Ascending aorta (tissue), 2 donors: ENCODE results near the gene SLC16A14. TPM values are rescaled to one million over a fixed set of nuclear protein-coding genes. Genes with fewer than 3 reads are reported as not detected.

Experiments
- DNase-seq, 2 donors: peaks; one replicate each; pipeline ENCODE4 v3.0.0-alpha.2; 2019; ENCODE audit warnings: low spot score in 2 of 2
- H3K27ac ChIP-seq, 2 donors: fragments of 200-600 bp; sonication (generic); one replicate each; pipeline ENCODE4 v1.5.1; 2016 to 2017; ENCODE audit warnings: mild to moderate bottlenecking in 1 of 2
- H3K27me3 ChIP-seq: fragments of 200-600 bp; sonication (generic); one replicate; pipeline ENCODE4 v1.5.1; 2017
- H3K36me3 ChIP-seq, 2 donors: fragments of 200-600 bp; sonication (generic); one replicate each; pipeline ENCODE4 v1.5.1; 2016
- H3K4me1 ChIP-seq, 2 donors: fragments of 200-600 bp; sonication (generic); one replicate each; pipeline ENCODE4 v1.5.1; 2016 to 2017; ENCODE audit warnings: mild to moderate bottlenecking in 1 of 2
- H3K4me3 ChIP-seq, 2 donors: fragments of 200-600 bp; sonication (generic); one replicate each; pipeline ENCODE4 v1.5.1; 2016 to 2017; ENCODE audit warnings: mild to moderate bottlenecking in 1 of 2
- H3K9me3 ChIP-seq, 2 donors: fragments of 200-600 bp; sonication (generic); one replicate each; pipeline ENCODE4 v1.5.1; 2016
- CTCF ChIP-seq, 3 experiments: fragments of 200-600 bp in 2 of 3; fragments of 450-650 bp in 1 of 3; sonication (generic) in 2 of 3; IDR thresholded peaks; one replicate each; pipeline ENCODE4 v1.5.1; 2016 to 2019; ENCODE audit warnings: antibody characterized with exemption in 3 of 3, mild to moderate bottlenecking in 1 of 3, moderate library complexity in 1 of 3
- intact Hi-C: fragments of 100-400 bp; cut with DNase I; formaldehyde crosslinking; loops from one replicate; pipeline ENCODE4 v1.15.1; 2023
- total RNA-seq: library from RNA; depleted of rRNA; stranded (reverse); fragments of >200 nt; gene quantifications from one replicate; pipeline ENCODE4 v1.1.0, GENCODE V29; 2016

SLC16A14 gene
- total RNA-seq, 1 donor from 2014 or later, result 15.8 TPM

GRCh38 chr2:230085201-230085600 lies 16.5 kb upstream of the SLC16A14 start:
- H3K4me1 ChIP-seq, result no peaks in the 10 kb centered on the region
- no peak overlapping the region for H3K4me3 ChIP-seq
- no peak for TF ChIP-seq CTCF (IDR thresholded peaks at IDR 0.05)
- no peak for DNase-seq
- no peaks in the 10 kb centered on the region for H3K36me3 ChIP-seq
- no peaks in the 10 kb centered on the region for H3K9me3 ChIP-seq
- no peaks in the 10 kb centered on the region for H3K27me3 ChIP-seq
- intact Hi-C loops, result no loop called here
- H3K27ac ChIP-seq, result no peak overlapping the region

- Histone ChIP-seq H3K9me3 (no peaks in the 10 kb centered on the region), H3K4me1 (no peaks in the 10 kb centered on the region), H3K4me3 (no peak overlapping the region), H3K27me3 (no peaks in the 10 kb centered on the region), H3K36me3 (no peaks in the 10 kb centered on the region), H3K27ac (no peak overlapping the region)
- DNase-seq, result no peak
- intact Hi-C loops, result no loop called here
- no peak for TF ChIP-seq CTCF (IDR thresholded peaks at IDR 0.05)
Observed at GRCh38 chr2:230077851-230078547, 9.3 kb upstream of the SLC16A14 start.

- DNase-seq, result no peak
- no peak overlapping the region for H3K4me3 ChIP-seq
- no peak for TF ChIP-seq CTCF (IDR thresholded peaks at IDR 0.05)
- no peaks in the 10 kb centered on the region for H3K27me3 ChIP-seq
- H3K9me3 ChIP-seq, result no peaks in the 10 kb centered on the region
- intact Hi-C loops, result no loop called here
- no peaks in the 10 kb centered on the region for H3K36me3 ChIP-seq
- H3K4me1 ChIP-seq, result no peaks in the 10 kb centered on the region
- H3K27ac ChIP-seq, result no peak overlapping the region
Observed at GRCh38 chr2:230076819-230077218, 8.1 kb upstream of the SLC16A14 start.

GRCh38 chr2:230075988-230076631 lies 7.4 kb upstream of the SLC16A14 start:
- Histone ChIP-seq H3K9me3 (no peaks in the 10 kb centered on the region), H3K4me3 (no peak overlapping the region), H3K4me1 (no peaks in the 10 kb centered on the region), H3K27ac (no peak overlapping the region), H3K27me3 (no peaks in the 10 kb centered on the region), H3K36me3 (no peaks in the 10 kb centered on the region)
- intact Hi-C loops, result no loop called here
- DNase-seq, result no peak
- no peak for TF ChIP-seq CTCF (IDR thresholded peaks at IDR 0.05)

GRCh38 chr2:230071421-230071820 lies 2.7 kb upstream of the SLC16A14 start:
- Histone ChIP-seq H3K4me3 (no peak overlapping the region), H3K27me3 (no peaks in the 10 kb centered on the region), H3K9me3 (no peaks in the 10 kb centered on the region), H3K36me3 (no peaks in the 10 kb centered on the region), H3K27ac (no peak overlapping the region), H3K4me1 (no peaks in the 10 kb centered on the region)
- intact Hi-C loops, result no loop called here
- no peak for DNase-seq
- no peak for TF ChIP-seq CTCF (IDR thresholded peaks at IDR 0.05)
